Stimulated activated CD8-positive, alpha-beta memory T cell treated with anti-CD3 and anti-CD28 coated beads, Interleukin-2, amount 100 ng/mL, for 1 hour (primary cell): ENCODE measurements around the gene CCDC85C.

Experiments
- DNase-seq, 2 donors: peaks; one replicate each; pipeline ENCODE4 v3.0.0-alpha.2; 2020; ENCODE audit warnings: low read depth in 2 of 2

Gene CCDC85C

GRCh38 chr14:99572173-99572999, 31.6 kb downstream of the CCDC85C start:
- no peak for DNase-seq

- no peak for DNase-seq
These were observed 32.6 kb downstream of the CCDC85C start for GRCh38 chr14:99571303-99571986.

- no peak for DNase-seq
These were observed 33.3 kb downstream of the CCDC85C start for GRCh38 chr14:99570544-99571302.

- DNase-seq = no peak
These were observed 34.1 kb downstream of the CCDC85C start for GRCh38 chr14:99569725-99570543.

GRCh38 chr14:99568567-99569560, 35.1 kb downstream of the CCDC85C start:
- no peak for DNase-seq

GRCh38 chr14:99566390-99567354, 37.3 kb downstream of the CCDC85C start:
- no peak for DNase-seq

- no peak for DNase-seq
These were observed 38.0 kb downstream of the CCDC85C start for GRCh38 chr14:99566009-99566389.

GRCh38 chr14:99565383-99565782, 38.6 kb downstream of the CCDC85C start:
- DNase-seq = no peak

- no peak for DNase-seq
These were observed 39.1 kb downstream of the CCDC85C start for GRCh38 chr14:99564926-99565259.

GRCh38 chr14:99564256-99564925, 39.6 kb downstream of the CCDC85C start:
- DNase-seq = no peak

- no peak for DNase-seq
These were observed 40.3 kb downstream of the CCDC85C start for GRCh38 chr14:99563749-99564129.

GRCh38 chr14:99562856-99563748, 40.9 kb downstream of the CCDC85C start:
- DNase-seq = no peak

GRCh38 chr14:99561864-99562263, 42.1 kb downstream of the CCDC85C start:
- no peak for DNase-seq

- DNase-seq = no peak
These were observed 42.9 kb downstream of the CCDC85C start for GRCh38 chr14:99560922-99561683.

- DNase-seq = no peak
These were observed 43.6 kb downstream of the CCDC85C start for GRCh38 chr14:99560403-99560802.

- no peak for DNase-seq
These were observed 44.6 kb downstream of the CCDC85C start for GRCh38 chr14:99559286-99559990.
